BJ (cell line): ENCODE results near the gene RHBG. TPM values are rescaled to one million over a fixed set of nuclear protein-coding genes. Genes with fewer than 3 reads are reported as not detected.

Source experiments
- CTCF ChIA-PET: fragments of 350-600 bp; formaldehyde crosslinking; extraction: SDS; loops from one replicate; lab custom pipeline; 2021; ENCODE audit warnings: antibody characterized with exemption, inconsistent platforms; lab: Yijun Ruan, JAX
- POLR2A ChIA-PET: fragments of 300-600 bp; sonication (Branson Sonifier 250); formaldehyde crosslinking; extraction: SDS; loops from one replicate; lab custom pipeline; 2021; ENCODE audit warnings: antibody characterized with exemption; lab: Charles Lee
- DNase-seq: peaks from one replicate; pipeline ENCODE4 v3.0.0-alpha.2; 2011; ENCODE audit warnings: low read depth
- H3K27me3 ChIP-seq: 2 replicates; pipeline ENCODE4 v1.6.0; 2011; ENCODE audit warnings: low read length; ENCODE audit not compliant: control insufficient read depth, insufficient read depth
- H3K36me3 ChIP-seq: 2 replicates; pipeline ENCODE4 v1.5.1; 2011; ENCODE audit warnings: low read length; ENCODE audit not compliant: control insufficient read depth, insufficient read depth
- H3K4me3 ChIP-seq: 2 replicates; pipeline ENCODE4 v1.5.1; 2011; ENCODE audit warnings: low read depth, mild to moderate bottlenecking, control low read depth, low read length
- CTCF ChIP-seq: IDR thresholded peaks from 2 replicates; pipeline ENCODE4 v1.5.1; 2011; ENCODE audit warnings: low read depth, mild to moderate bottlenecking, control low read depth, inconsistent platforms, low read length, moderate library complexity; ENCODE audit not compliant: insufficient read depth
- polyA plus RNA-seq: library from polyadenylated mRNA; depleted of rRNA; stranded (reverse); fragments of >200 nt; gene quantifications from 2 replicates; pipeline ENCODE4 v1.2.3, GENCODE V29; 2011

Gene RHBG
- polyA plus RNA-seq, 1 experiment = not detected

- no peak overlapping the region for H3K4me3 ChIP-seq
- no peaks in the 10 kb centered on the region for H3K36me3 ChIP-seq
- ChIA-PET CTCF (interaction anchor here (0.8 to 0.9 kb wide), 2 partner anchors 36 to 199 kb away, joined by 3 to 4 read pairs; no protein-coding TSS in a partner anchor), POLR2A (no interaction called here)
- TF ChIP-seq CTCF = no peak
- peaks cover 37% of the 10 kb centered on the region for H3K27me3 ChIP-seq
- DNase-seq = no peak
Measured at GRCh38 chr1:156409439-156409838, 40.4 kb downstream of the RHBG start.

DNA sequence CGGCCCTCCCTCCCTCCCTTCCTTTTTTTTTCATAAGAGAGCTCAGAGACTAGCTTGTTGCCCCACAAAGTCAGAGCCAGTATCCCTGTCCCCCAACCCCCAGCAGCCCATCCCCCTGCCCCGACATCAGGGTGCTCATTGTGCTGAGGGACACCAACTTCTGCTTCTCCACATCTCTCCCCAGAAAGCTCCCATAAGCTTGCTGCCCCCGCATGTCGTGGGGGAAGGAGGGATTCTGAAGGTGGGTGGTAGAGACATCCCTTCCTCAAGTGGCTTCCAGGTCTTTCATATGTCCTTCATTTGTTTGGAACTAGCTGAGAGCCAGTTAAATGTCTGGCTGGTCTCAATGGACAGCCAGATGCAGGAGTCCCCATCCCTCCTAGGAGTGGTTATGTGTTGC lies 41.2 kb downstream of the RHBG start:
- Histone ChIP-seq H3K36me3 (no peaks in the 10 kb centered on the region), H3K4me3 (no peak overlapping the region), H3K27me3 (peaks cover 32% of the 10 kb centered on the region)
- ChIA-PET CTCF (interaction anchor here (0.6 to 3.1 kb wide), 5 partner anchors 17 to 1125 kb away, joined by 3 to 10 read pairs (median 3); no protein-coding TSS in a partner anchor), POLR2A (no interaction called here)
- DNase-seq = no peak
- TF ChIP-seq CTCF = no peak

- POLR2A ChIA-PET = no interaction called here
- no peaks in the 10 kb centered on the region for H3K36me3 ChIP-seq
- TF ChIP-seq CTCF = no peak
- peaks cover 30% of the 10 kb centered on the region for H3K27me3 ChIP-seq
- CTCF ChIA-PET = interaction anchor here (0.6 to 3.1 kb wide), 4 partner anchors 17 to 1125 kb away, joined by 3 to 10 read pairs (median 3); no protein-coding TSS in a partner anchor
- H3K4me3 ChIP-seq = no peak overlapping the region
- DNase-seq = no peak
Measured at GRCh38 chr1:156410740-156411139, 41.7 kb downstream of the RHBG start.

GRCh38 chr1:156412653-156413321 lies 43.8 kb downstream of the RHBG start:
- Histone ChIP-seq H3K27me3 (peaks cover 22% of the 10 kb centered on the region), H3K36me3 (no peaks in the 10 kb centered on the region), H3K4me3 (no peak overlapping the region)
- no peak for DNase-seq
- CTCF ChIA-PET = interaction anchor here (3.1 to 3.2 kb wide), 2 partner anchors 27 to 33 kb away, joined by 10 to 13 read pairs; no protein-coding TSS in a partner anchor
- POLR2A ChIA-PET = no interaction called here
- TF ChIP-seq CTCF = no peak

GRCh38 chr1:156413391-156414246 lies 44.6 kb downstream of the RHBG start:
- CTCF ChIA-PET = interaction anchor here (0.6 to 3.2 kb wide), 4 partner anchors 28 to 157 kb away, joined by 3 to 13 read pairs (median 12); no protein-coding TSS in a partner anchor
- no peak for DNase-seq
- H3K4me3 ChIP-seq = no peak overlapping the region
- H3K27me3 ChIP-seq = peaks cover 20% of the 10 kb centered on the region
- POLR2A ChIA-PET = no interaction called here
- no peaks in the 10 kb centered on the region for H3K36me3 ChIP-seq
- TF ChIP-seq CTCF = no peak
